K562 (cell line): ENCODE results near the gene ABCB10.

Experiments used
- CHD1 ChIP-seq: fragments of 200-600 bp; sonication (generic); IDR thresholded peaks from one replicate; pipeline ENCODE4 v1.6.1; 2012; ENCODE audit warnings: mild to moderate bottlenecking, moderate library complexity, low read length, inconsistent platforms
- SMAD4 ChIP-seq: fragments of 250-450 bp; sonication (Bioruptor Pico); conservative IDR thresholded peaks from 2 replicates; pipeline ENCODE4 v1.8.0; 2021; ENCODE audit warnings: inconsistent platforms, mild to moderate bottlenecking, moderate library complexity
- ZNF3 ChIP-seq: fragments of 250-450 bp; sonication (Bioruptor Pico); IDR thresholded peaks from 2 replicates; pipeline ENCODE4 v1.5.0; 2021; ENCODE audit warnings: mild to moderate bottlenecking, moderate library complexity

GRCh38 chr1:229544587-229544986, 13.9 kb downstream of the ABCB10 start:
- TF ChIP-seq CHD1 (no peak), SMAD4 (CRISPR knock-in tag) (no peak), ZNF3 (CRISPR knock-in tag) (no peak)
